Gastroesophageal sphincter (tissue), 3 donors: ENCODE measurements around the gene ITLN1.

Experiments
- EP300 ChIP-seq: sonication (generic); formaldehyde crosslinking; IDR thresholded peaks from one replicate; pipeline ENCODE4 v1.6.1; 2017; ENCODE audit warnings: antibody characterized with exemption, mild to moderate bottlenecking
- POLR2A ChIP-seq, 2 donors: fragments of 450-650 bp; IDR thresholded peaks; one replicate each; pipeline ENCODE4 v1.6.1; 2017; ENCODE audit warnings: antibody characterized with exemption in 2 of 2, mild to moderate bottlenecking in 2 of 2, moderate library complexity in 1 of 2
- TF ChIP-seq, protein P1 (sequence below), 4 experiments: fragments of 200-600 bp in 2 of 4; fragments of 450-650 bp in 2 of 4; sonication (generic) in 1 of 4; IDR thresholded peaks; one replicate each; pipeline ENCODE4 v1.5.1; 2017 to 2019; ENCODE audit warnings: antibody characterized with exemption in 4 of 4, mild to moderate bottlenecking in 2 of 4, moderate library complexity in 2 of 4

DNA sequence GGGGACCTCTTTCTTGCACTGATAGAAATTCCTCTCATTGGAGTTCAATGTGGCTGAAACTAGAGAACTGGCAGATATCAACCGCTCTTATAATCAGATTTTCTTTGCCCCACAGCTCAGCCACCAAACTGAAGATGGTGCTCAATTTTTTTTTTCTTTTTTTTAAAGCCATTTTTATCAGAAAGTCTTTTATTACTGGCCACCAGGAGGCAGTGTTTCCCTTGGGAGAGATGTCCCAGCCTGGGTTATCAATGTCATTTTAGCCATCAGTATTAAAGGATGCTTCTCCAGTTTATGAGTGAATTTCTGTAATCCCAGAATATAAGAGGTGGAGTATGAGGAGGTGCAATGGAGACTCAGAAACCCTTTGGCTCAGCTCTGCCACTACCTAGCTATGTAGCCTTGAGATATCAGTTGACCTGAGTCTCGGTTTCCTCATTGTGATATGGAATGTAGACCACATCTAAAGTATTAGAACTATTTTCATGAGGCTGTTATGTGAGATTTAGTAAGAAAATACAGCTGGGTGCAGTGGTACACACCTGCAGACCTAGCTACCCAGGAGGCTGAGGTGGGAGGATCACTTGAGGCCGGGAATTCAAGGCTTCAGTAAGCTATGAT lies 49.9 kb downstream of the ITLN1 start:
- TF ChIP-seq POLR2A (IDR thresholded peaks at IDR 0.05): no peak
- TF ChIP-seq, protein P1, sequence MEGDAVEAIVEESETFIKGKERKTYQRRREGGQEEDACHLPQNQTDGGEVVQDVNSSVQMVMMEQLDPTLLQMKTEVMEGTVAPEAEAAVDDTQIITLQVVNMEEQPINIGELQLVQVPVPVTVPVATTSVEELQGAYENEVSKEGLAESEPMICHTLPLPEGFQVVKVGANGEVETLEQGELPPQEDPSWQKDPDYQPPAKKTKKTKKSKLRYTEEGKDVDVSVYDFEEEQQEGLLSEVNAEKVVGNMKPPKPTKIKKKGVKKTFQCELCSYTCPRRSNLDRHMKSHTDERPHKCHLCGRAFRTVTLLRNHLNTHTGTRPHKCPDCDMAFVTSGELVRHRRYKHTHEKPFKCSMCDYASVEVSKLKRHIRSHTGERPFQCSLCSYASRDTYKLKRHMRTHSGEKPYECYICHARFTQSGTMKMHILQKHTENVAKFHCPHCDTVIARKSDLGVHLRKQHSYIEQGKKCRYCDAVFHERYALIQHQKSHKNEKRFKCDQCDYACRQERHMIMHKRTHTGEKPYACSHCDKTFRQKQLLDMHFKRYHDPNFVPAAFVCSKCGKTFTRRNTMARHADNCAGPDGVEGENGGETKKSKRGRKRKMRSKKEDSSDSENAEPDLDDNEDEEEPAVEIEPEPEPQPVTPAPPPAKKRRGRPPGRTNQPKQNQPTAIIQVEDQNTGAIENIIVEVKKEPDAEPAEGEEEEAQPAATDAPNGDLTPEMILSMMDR (IDR thresholded peaks at IDR 0.05): peak in 2 of 4 experiments; percentile 16 to 44
- no peak for TF ChIP-seq EP300
